Measurements from ENCODE around the gene KANSL3. TPM values are rescaled to one million over a fixed set of nuclear protein-coding genes. Genes with fewer than 3 reads are reported as not detected.
"Not testable (repeated sequence)": the region's sequence is repeated elsewhere in the genome, so short reads cannot be mapped to it uniquely, and the experiment has no call there.

KANSL3 gene
- total RNA-seq, 1 donor from 2014 or later, result 31.7 TPM

- H3K9me3 ChIP-seq (replicated peaks), result peaks cover 12% of the 10 kb centered on the region
- H3K36me3 ChIP-seq, result no peaks in the 10 kb centered on the region
- peaks cover 13% of the 10 kb centered on the region for H3K4me1 ChIP-seq
- no peak for DNase-seq
- intact Hi-C loops (cut with micrococcal nuclease), result no loop called here
- no peak overlapping the region for H3K4me3 ChIP-seq
- TF ChIP-seq, protein P1, sequence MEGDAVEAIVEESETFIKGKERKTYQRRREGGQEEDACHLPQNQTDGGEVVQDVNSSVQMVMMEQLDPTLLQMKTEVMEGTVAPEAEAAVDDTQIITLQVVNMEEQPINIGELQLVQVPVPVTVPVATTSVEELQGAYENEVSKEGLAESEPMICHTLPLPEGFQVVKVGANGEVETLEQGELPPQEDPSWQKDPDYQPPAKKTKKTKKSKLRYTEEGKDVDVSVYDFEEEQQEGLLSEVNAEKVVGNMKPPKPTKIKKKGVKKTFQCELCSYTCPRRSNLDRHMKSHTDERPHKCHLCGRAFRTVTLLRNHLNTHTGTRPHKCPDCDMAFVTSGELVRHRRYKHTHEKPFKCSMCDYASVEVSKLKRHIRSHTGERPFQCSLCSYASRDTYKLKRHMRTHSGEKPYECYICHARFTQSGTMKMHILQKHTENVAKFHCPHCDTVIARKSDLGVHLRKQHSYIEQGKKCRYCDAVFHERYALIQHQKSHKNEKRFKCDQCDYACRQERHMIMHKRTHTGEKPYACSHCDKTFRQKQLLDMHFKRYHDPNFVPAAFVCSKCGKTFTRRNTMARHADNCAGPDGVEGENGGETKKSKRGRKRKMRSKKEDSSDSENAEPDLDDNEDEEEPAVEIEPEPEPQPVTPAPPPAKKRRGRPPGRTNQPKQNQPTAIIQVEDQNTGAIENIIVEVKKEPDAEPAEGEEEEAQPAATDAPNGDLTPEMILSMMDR (IDR thresholded peaks at IDR 0.05; ENCODE audit: borderline replicate concordance), result no peak
- no peak overlapping the region for H3K27ac ChIP-seq (replicated peaks)
- H3K27me3 ChIP-seq (ENCODE audit: low read depth), result no peaks in the 10 kb centered on the region
Measured at GRCh38 chr2:96663177-96663576, 25.1 kb upstream of the KANSL3 start.

DNA sequence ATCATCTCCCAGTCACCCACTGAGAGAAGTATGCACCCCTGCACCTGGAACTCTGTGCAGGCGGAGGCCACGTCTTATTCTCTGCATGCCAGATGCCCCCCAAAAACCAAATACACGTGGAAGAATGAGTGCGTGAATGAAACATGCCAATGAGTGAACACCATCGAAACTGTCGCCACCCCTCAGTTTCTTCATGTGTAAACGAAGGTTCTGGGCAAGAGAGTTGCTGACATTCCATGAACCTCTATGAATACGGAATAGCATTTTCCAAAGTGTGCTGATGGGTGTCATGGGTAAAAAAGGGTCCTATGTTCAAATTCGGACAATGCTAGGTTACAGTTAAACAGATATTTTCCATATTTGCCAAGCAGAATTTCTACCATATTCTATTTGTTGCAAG is 24.2 kb upstream of the KANSL3 start:
- Histone ChIP-seq H3K9me3 (replicated peaks) (peaks cover 12% of the 10 kb centered on the region), H3K27ac (replicated peaks) (no peak overlapping the region), H3K4me3 (no peak overlapping the region), H3K4me1 (peaks cover 13% of the 10 kb centered on the region), H3K27me3 (ENCODE audit: low read depth) (no peaks in the 10 kb centered on the region), H3K36me3 (no peaks in the 10 kb centered on the region)
- intact Hi-C loops (cut with micrococcal nuclease), result no loop called here
- TF ChIP-seq, protein P1 (IDR thresholded peaks at IDR 0.05; ENCODE audit: borderline replicate concordance), result no peak
- no peak for DNase-seq

DNA sequence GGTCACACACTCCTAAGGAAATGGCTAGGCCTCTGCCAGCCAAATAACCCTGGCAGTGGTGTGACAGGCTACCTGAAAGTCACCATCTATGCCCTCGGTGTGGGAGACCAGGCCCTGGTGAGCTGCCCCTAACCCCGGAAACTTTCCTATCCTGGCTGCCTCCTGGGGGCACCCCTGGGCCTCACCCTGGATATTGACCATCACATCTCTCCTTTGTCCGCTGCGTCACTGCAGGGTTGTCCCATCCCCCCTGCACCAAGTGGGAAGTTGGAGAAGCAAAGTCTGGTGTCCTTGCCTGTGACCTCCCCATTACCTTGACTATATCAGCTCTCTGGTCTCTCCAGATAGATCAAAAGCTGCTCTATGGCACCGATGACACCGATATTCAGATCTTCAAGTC is 23.2 kb upstream of the KANSL3 start:
- intact Hi-C loops (cut with micrococcal nuclease), result no loop called here

DNA sequence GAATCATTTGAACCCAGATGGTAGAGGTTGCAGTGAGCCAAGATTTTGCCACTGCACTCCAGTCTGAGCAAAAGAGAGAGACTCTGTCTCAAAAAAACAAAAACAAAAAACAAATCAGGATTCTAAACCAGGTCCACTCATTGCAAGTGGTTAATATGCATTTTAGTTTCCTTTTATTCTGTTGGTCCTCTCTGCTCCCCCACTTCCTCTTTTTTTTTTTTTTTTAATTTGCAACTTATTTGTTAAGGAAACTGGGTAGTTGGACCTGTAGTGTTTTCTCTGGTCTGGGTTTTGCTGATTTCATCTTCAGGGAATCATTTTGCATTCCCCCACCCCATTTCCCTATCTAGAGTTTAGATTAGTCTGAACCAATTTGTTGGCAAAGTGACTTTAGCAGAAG is 18.4 kb upstream of the KANSL3 start:
- Histone ChIP-seq H3K36me3 (no peaks in the 10 kb centered on the region), H3K27ac (replicated peaks) (no peak overlapping the region), H3K27me3 (ENCODE audit: low read depth) (no peaks in the 10 kb centered on the region), H3K9me3 (replicated peaks) (no peaks in the 10 kb centered on the region), H3K4me3 (no peak overlapping the region), H3K4me1 (no peaks in the 10 kb centered on the region)
- TF ChIP-seq, protein P1 (IDR thresholded peaks at IDR 0.05; ENCODE audit: borderline replicate concordance), result no peak
- intact Hi-C loops (cut with micrococcal nuclease), result no loop called here
- DNase-seq, result no peak

More for the DNA sequence above, 23.2 kb upstream of the KANSL3 start:
- no peak for DNase-seq
- H3K27me3 ChIP-seq (ENCODE audit: low read depth), result no peaks in the 10 kb centered on the region
- H3K36me3 ChIP-seq, result no peaks in the 10 kb centered on the region
- H3K4me3 ChIP-seq, result no peak overlapping the region
- H3K4me1 ChIP-seq, result peaks cover 13% of the 10 kb centered on the region
- H3K9me3 ChIP-seq (replicated peaks), result peaks cover 12% of the 10 kb centered on the region
- no peak overlapping the region for H3K27ac ChIP-seq (replicated peaks)
- TF ChIP-seq, protein P1 (IDR thresholded peaks at IDR 0.05; ENCODE audit: borderline replicate concordance), result no peak

DNA sequence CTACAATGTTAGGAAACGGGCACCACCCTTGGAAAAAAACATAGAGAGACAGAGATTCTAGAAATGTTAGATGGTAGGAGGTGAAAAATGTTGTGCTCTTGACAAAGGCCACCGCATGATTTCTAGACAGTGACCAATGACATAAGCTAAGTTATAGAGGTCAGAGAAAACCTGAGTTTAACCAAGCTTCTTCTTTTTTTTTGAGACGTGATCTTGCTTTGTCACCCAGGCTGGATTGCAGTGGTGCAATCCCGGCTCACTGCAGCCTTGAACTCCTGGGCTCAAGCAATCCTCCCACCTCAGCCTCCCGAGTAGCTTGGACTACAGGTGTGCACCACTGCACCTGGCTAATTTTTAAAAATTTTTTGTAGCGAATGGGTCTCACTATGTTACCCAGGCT is 17.4 kb upstream of the KANSL3 start:
- H3K27ac ChIP-seq (replicated peaks), result no peak overlapping the region
- no peaks in the 10 kb centered on the region for H3K27me3 ChIP-seq (ENCODE audit: low read depth)
- H3K4me3 ChIP-seq, result no peak overlapping the region
- H3K4me1 ChIP-seq, result no peaks in the 10 kb centered on the region
- no peaks in the 10 kb centered on the region for H3K36me3 ChIP-seq
- TF ChIP-seq, protein P1 (IDR thresholded peaks at IDR 0.05; ENCODE audit: borderline replicate concordance), result no peak
- no peak for DNase-seq
- intact Hi-C loops (cut with micrococcal nuclease), result no loop called here
- no peaks in the 10 kb centered on the region for H3K9me3 ChIP-seq (replicated peaks)

DNA sequence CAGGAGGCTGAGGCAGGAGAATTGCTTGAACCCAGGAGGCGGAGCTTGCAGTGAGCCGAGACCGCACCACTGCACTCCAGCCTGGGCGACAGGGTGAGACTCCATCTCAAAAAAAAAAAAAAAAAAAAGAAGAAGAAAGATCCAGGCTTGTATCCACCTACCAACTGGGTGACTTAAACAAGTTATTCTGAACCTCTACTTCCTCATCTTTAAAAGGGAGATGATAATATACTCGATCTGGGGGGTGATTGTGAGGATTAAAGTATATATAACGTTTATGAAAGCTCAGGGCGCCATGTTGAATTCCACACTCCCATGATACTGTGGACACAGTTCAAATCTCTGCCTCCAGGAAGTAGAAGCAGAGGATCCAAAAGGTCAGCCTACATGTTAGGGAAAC is 16.7 kb upstream of the KANSL3 start:
- intact Hi-C loops (cut with micrococcal nuclease); H3K4me1 ChIP-seq; H3K36me3 ChIP-seq; DNase-seq; H3K27ac ChIP-seq (replicated peaks); H3K27me3 ChIP-seq (ENCODE audit: low read depth); H3K9me3 ChIP-seq (replicated peaks); H3K4me3 ChIP-seq: not testable (repeated sequence)
